HL-60 (cell line): ENCODE results near the gene TBX15.
A peak's percentile ranks its signal among the peaks of the same experiment; 100 is the strongest.

ENCODE experiments used
- DNase-seq, 2 experiments: peaks; one replicate each; pipeline ENCODE4 v3.0.0-alpha.2; 2010 to 2020; ENCODE audit warnings: low read depth in 1 of 2, low spot score in 1 of 2
- H3K27ac ChIP-seq: fragments of 250-450 bp; sonication (Bioruptor Pico); replicated peaks from 2 replicates; pipeline ENCODE4 v1.5.1; 2020; ENCODE audit warnings: mild to moderate bottlenecking, moderate library complexity
- H3K27me3 ChIP-seq: fragments of 250-450 bp; sonication (Bioruptor Pico); 2 replicates; pipeline ENCODE4 v1.5.1; 2021; ENCODE audit warnings: mild to moderate bottlenecking, moderate library complexity; ENCODE audit not compliant: insufficient read depth, poor library complexity, severe bottlenecking
- H3K4me3 ChIP-seq: replicated peaks from 2 replicates; pipeline ENCODE4 v1.5.1; 2011; ENCODE audit warnings: mild to moderate bottlenecking, control low read depth, low read length; ENCODE audit not compliant: insufficient read depth
- CTCF ChIP-seq: IDR thresholded peaks from one replicate; pipeline ENCODE4 v1.5.1; 2011; ENCODE audit warnings: low read length, control low read depth, inconsistent platforms; ENCODE audit not compliant: insufficient read depth
- GABPA ChIP-seq: IDR thresholded peaks from 2 replicates; pipeline ENCODE4 v1.6.1; 2012; ENCODE audit warnings: low read depth
- POLR2AphosphoS5 ChIP-seq: IDR thresholded peaks from 2 replicates; pipeline ENCODE4 v1.6.1; 2012; ENCODE audit warnings: low read depth
- REST ChIP-seq: IDR thresholded peaks from 2 replicates; pipeline ENCODE4 v1.6.1; 2012; ENCODE audit warnings: low read depth; ENCODE audit not compliant: insufficient replicate concordance
- SPI1 ChIP-seq: IDR thresholded peaks from 2 replicates; pipeline ENCODE4 v1.6.1; 2012; ENCODE audit warnings: low read depth, mild to moderate bottlenecking, borderline replicate concordance

Gene TBX15

GRCh38 chr1:118984086-118984721 lies 3.9 kb downstream of the TBX15 start:
- TF ChIP-seq POLR2AphosphoS5: no peak
- TF ChIP-seq GABPA: no peak
- no peak for TF ChIP-seq CTCF
- no peak for TF ChIP-seq REST
- TF ChIP-seq SPI1: no peak
- Histone ChIP-seq H3K4me3 (no peak overlapping the region), H3K27me3 (peaks cover 84% of the 10 kb centered on the region), H3K27ac (no peak overlapping the region)
- DNase-seq: peak in 1 of 2 experiments; percentile 29

GRCh38 chr1:118983558-118984041 lies 4.5 kb downstream of the TBX15 start:
- TF ChIP-seq GABPA: no peak
- no peak for TF ChIP-seq SPI1
- no peak for TF ChIP-seq REST
- no peak for TF ChIP-seq CTCF
- no peak for TF ChIP-seq POLR2AphosphoS5
- Histone ChIP-seq H3K27ac (no peak overlapping the region), H3K27me3 (peaks cover 81% of the 10 kb centered on the region), H3K4me3 (no peak overlapping the region)
- no peak for DNase-seq

- Histone ChIP-seq H3K4me3 (no peak overlapping the region), H3K27ac (no peak overlapping the region), H3K27me3 (peaks cover 81% of the 10 kb centered on the region)
- no peak for TF ChIP-seq GABPA
- TF ChIP-seq CTCF: no peak
- no peak for TF ChIP-seq REST
- TF ChIP-seq POLR2AphosphoS5: no peak
- TF ChIP-seq SPI1: no peak
- no peak for DNase-seq
These were observed 5.2 kb downstream of the TBX15 start for GRCh38 chr1:118982821-118983557.
